Calu3 (cell line): ENCODE data around the gene ASB18. TPM values are rescaled to one million over a fixed set of nuclear protein-coding genes. Genes with fewer than 3 reads are reported as not detected.

ENCODE experiments used
- BruUV-seq: library from RNA; stranded (reverse); fragments of 400-500 nt; replicated peaks from 2 replicates; lab custom pipeline; 2021; lab: Mats Ljungman, UMichigan
- CTCF ChIA-PET: fragments of 300-600 bp; sonication (Branson Sonifier 250); formaldehyde crosslinking; loops from one replicate; lab custom pipeline; 2022; ENCODE audit warnings: antibody characterized with exemption; lab: Charles Lee
- DNase-seq: peaks from one replicate; pipeline ENCODE4 v3.0.0; 2022
- H3K27ac Mint-ChIP-seq: one replicate; pipeline ENCODE4 v1.8.0; 2022; ENCODE audit warnings: mixed read lengths; ENCODE audit not compliant: unreplicated experiment
- H3K27me3 Mint-ChIP-seq: one replicate; pipeline ENCODE4 v1.8.0; 2022; ENCODE audit warnings: mixed read lengths; ENCODE audit not compliant: unreplicated experiment
- H3K36me3 Mint-ChIP-seq: one replicate; pipeline ENCODE4 v1.8.0; 2022; ENCODE audit warnings: mild to moderate bottlenecking, moderate library complexity, mixed read lengths; ENCODE audit not compliant: insufficient read depth, unreplicated experiment
- H3K4me1 Mint-ChIP-seq: one replicate; pipeline ENCODE4 v1.8.0; 2022; ENCODE audit warnings: mild to moderate bottlenecking, low read depth, mixed read lengths; ENCODE audit not compliant: unreplicated experiment
- H3K4me3 Mint-ChIP-seq: one replicate; pipeline ENCODE4 v1.8.0; 2022; ENCODE audit warnings: mild to moderate bottlenecking, low read depth, moderate library complexity, mixed read lengths; ENCODE audit not compliant: unreplicated experiment
- H3K9me3 Mint-ChIP-seq: one replicate; pipeline ENCODE4 v1.8.0; 2022; ENCODE audit warnings: low read depth, mixed read lengths; ENCODE audit not compliant: unreplicated experiment
- CTCF ChIP-seq: fragments of 200-600 bp; IDR thresholded peaks from one replicate; pipeline ENCODE4 v1.8.0; 2022; ENCODE audit warnings: antibody characterized with exemption; ENCODE audit not compliant: unreplicated experiment
- intact Hi-C: fragments of 100-400 bp; cut with micrococcal nuclease; formaldehyde crosslinking; loops from one replicate; pipeline ENCODE4 v1.10.0; 2022; ENCODE audit not compliant: unreplicated experiment
- total RNA-seq: library from RNA; stranded (reverse); gene quantifications from 2 replicates; pipeline ENCODE4 v1.2.3, GENCODE V29; 2022

Gene ASB18
- total RNA-seq, 1 experiment from 2014 or later: not detected

- H3K9me3 Mint-ChIP-seq: no peaks in the 10 kb centered on the region
Observed at GRCh38 chr2:236143811-236144210, 120.4 kb downstream of the ASB18 start.

More at GRCh38 chr2:236143811-236144210, 120.4 kb downstream of the ASB18 start:
- CTCF ChIA-PET: interaction anchor here (0.9 kb wide), 1 partner anchor 15 kb away, joined by 3 read pairs; no protein-coding TSS in a partner anchor
- no peak overlapping the region for H3K4me3 Mint-ChIP-seq
- BruUV-seq: no TSS peak
- no peak for DNase-seq
- H3K36me3 Mint-ChIP-seq: no peaks in the 10 kb centered on the region
- no peak for TF ChIP-seq CTCF
- H3K27me3 Mint-ChIP-seq: no peaks in the 10 kb centered on the region
- H3K4me1 Mint-ChIP-seq: no peaks in the 10 kb centered on the region
- no peak overlapping the region for H3K27ac Mint-ChIP-seq
- intact Hi-C loops: no loop called here

Other genes starting within 250 kb of the ASB18 start
- gene GBX2, start 96.0 kb downstream of the ASB18 start, total RNA-seq: 2.2 and 2.4 TPM in 2 replicates